A549 (cell line): Measurements from ENCODE around the gene LECT2. TPM values are rescaled to one million over a fixed set of nuclear protein-coding genes. Genes with fewer than 3 reads are reported as not detected.

ENCODE experiments used
- ATAC-seq, 2 experiments: fragments of 200-7000 bp in 1 of 2; fragments of >200 bp in 1 of 2; cut with Nextera tagmentation in 1 of 2; cut with Tn5 transposase in 1 of 2; 3 replicates each; pipeline versions ENCODE4 v1.8.0 to v1.9.1; 2018 to 2020; ENCODE audit warnings: mild to moderate bottlenecking in 1 of 2, moderate library complexity in 1 of 2
- CTCF ChIA-PET: fragments of 300-600 bp; sonication (Branson Sonifier 250); formaldehyde crosslinking; extraction: SDS; loops from one replicate; lab custom pipeline; 2021; ENCODE audit warnings: antibody characterized with exemption, inconsistent platforms; lab: Yijun Ruan, JAX
- POLR2A ChIA-PET: fragments of 350-600 bp; formaldehyde crosslinking; extraction: SDS; loops from one replicate; lab custom pipeline; 2021; ENCODE audit warnings: antibody characterized with exemption, inconsistent platforms; lab: Yijun Ruan, JAX
- DNase-seq, 2 experiments: peaks; one replicate each; pipeline versions ENCODE4 v3.0.0 to v3.0.0-alpha.2; 2011 to 2016; ENCODE audit warnings: low read depth in 1 of 2, low spot score in 1 of 2
- FAIRE-seq: peaks from 2 replicates; lab custom pipeline; 2011; peaks lifted over from hg19 to GRCh38; lab: Jason Lieb, UNC
- H3K27ac ChIP-seq, 2 experiments: fragments of >200 bp; sonication (Bioruptor Twin); formaldehyde crosslinking; 3 replicates each; pipeline ENCODE4 v1.5.1; 2016 to 2017
- H3K4me1 ChIP-seq: fragments of >200 bp; sonication (Bioruptor Twin); formaldehyde crosslinking; 3 replicates; pipeline ENCODE4 v1.6.1; 2016
- H3K4me2 ChIP-seq: fragments of >200 bp; sonication (Bioruptor Twin); formaldehyde crosslinking; 3 replicates; pipeline ENCODE4 v1.6.1; 2016
- H3K4me3 ChIP-seq: fragments of >200 bp; sonication (Bioruptor Twin); formaldehyde crosslinking; 3 replicates; pipeline ENCODE4 v1.5.1; 2016
- H3K9me3 ChIP-seq: fragments of >200 bp; sonication (Bioruptor Twin); formaldehyde crosslinking; 3 replicates; pipeline ENCODE4 v1.6.1; 2016
- E2F6 ChIP-seq: IDR thresholded peaks from 2 replicates; pipeline ENCODE4 v1.6.1; 2012; ENCODE audit warnings: low read depth, borderline replicate concordance
- EP300 ChIP-seq, 2 experiments: fragments of >200 bp; sonication (Bioruptor Twin); formaldehyde crosslinking; IDR thresholded peaks; 2 replicates in 1 of 2; 3 replicates in 1 of 2; pipeline ENCODE4 v1.6.1; 2016 to 2017
- FOSL2 ChIP-seq, 2 experiments: fragments of 450-650 bp in 1 of 2; fragments of >200 bp in 1 of 2; sonication (Bioruptor Twin) in 1 of 2; formaldehyde crosslinking; IDR thresholded peaks; 2 replicates each; pipeline versions ENCODE4 v1.5.0 to v1.6.1; 2016 to 2020; ENCODE audit warnings: mild to moderate bottlenecking in 1 of 2, moderate library complexity in 1 of 2
- HDAC2 ChIP-seq: fragments of 200-600 bp; sonication (generic); IDR thresholded peaks from 2 replicates; pipeline ENCODE4 v1.6.1; 2016
- HMGXB4 ChIP-seq: fragments of 250-450 bp; sonication (Bioruptor Pico); IDR thresholded peaks from 2 replicates; pipeline ENCODE4 v1.5.0; 2021; ENCODE audit warnings: mild to moderate bottlenecking, moderate library complexity, borderline replicate concordance
- HOXB13 ChIP-seq: fragments of 250-450 bp; sonication (Bioruptor Pico); IDR thresholded peaks from 2 replicates; pipeline ENCODE4 v1.5.0; 2020; ENCODE audit warnings: low read depth, mild to moderate bottlenecking, moderate library complexity
- HOXB5 ChIP-seq: fragments of 250-450 bp; sonication (Bioruptor Pico); IDR thresholded peaks from 2 replicates; pipeline ENCODE4 v1.5.0; 2020; ENCODE audit warnings: mild to moderate bottlenecking, moderate library complexity
- JUN ChIP-seq, 2 experiments: fragments of >200 bp; sonication (Bioruptor Twin); formaldehyde crosslinking; IDR thresholded peaks; 2 replicates in 1 of 2; 3 replicates in 1 of 2; pipeline ENCODE4 v1.6.1; 2016 to 2017
- JUNB ChIP-seq: fragments of >200 bp; sonication (Bioruptor Twin); formaldehyde crosslinking; IDR thresholded peaks from 2 replicates; pipeline ENCODE4 v1.6.1; 2016
- KDM1A ChIP-seq: fragments of 200-600 bp; sonication (generic); IDR thresholded peaks from 2 replicates; pipeline ENCODE4 v1.6.1; 2016; ENCODE audit warnings: low read depth, mild to moderate bottlenecking
- MAFK ChIP-seq: fragments of 450-650 bp; IDR thresholded peaks from 2 replicates; pipeline ENCODE4 v1.6.1; 2014; ENCODE audit not compliant: partially characterized antibody
- MAX ChIP-seq: IDR thresholded peaks from 2 replicates; pipeline ENCODE4 v1.6.1; 2012
- NFE2L2 ChIP-seq: fragments of 150-350 bp; conservative IDR thresholded peaks from 2 replicates; pipeline ENCODE4 v1.6.1; 2014; ENCODE audit warnings: low read length
- NPAS2 ChIP-seq: fragments of 250-450 bp; sonication (Bioruptor Pico); IDR thresholded peaks from 2 replicates; pipeline ENCODE4 v1.8.0; 2022; ENCODE audit warnings: mild to moderate bottlenecking, moderate library complexity, borderline replicate concordance
- NR3C1 ChIP-seq: fragments of >200 bp; sonication (Bioruptor Twin); formaldehyde crosslinking; IDR thresholded peaks from 3 replicates; pipeline ENCODE4 v1.6.1; 2017
- PHF8 ChIP-seq: fragments of 200-600 bp; sonication (generic); IDR thresholded peaks from 2 replicates; pipeline ENCODE4 v1.6.1; 2016; ENCODE audit warnings: low read depth, mild to moderate bottlenecking, antibody characterized with exemption, moderate library complexity, borderline replicate concordance
- POLR2A ChIP-seq: IDR thresholded peaks from 2 replicates; pipeline ENCODE4 v1.6.1; 2012; ENCODE audit warnings: mild to moderate bottlenecking, low read length
- REST ChIP-seq: fragments of 200-600 bp; sonication (generic); IDR thresholded peaks from 2 replicates; pipeline ENCODE4 v1.6.1; 2016; ENCODE audit warnings: antibody characterized with exemption, mild to moderate bottlenecking, moderate library complexity
- SMC3 ChIP-seq: fragments of >200 bp; sonication (Bioruptor Twin); formaldehyde crosslinking; IDR thresholded peaks from 3 replicates; pipeline ENCODE4 v1.6.1; 2018; ENCODE audit warnings: inconsistent platforms
- SREBF2 ChIP-seq: fragments of 450-650 bp; IDR thresholded peaks from 2 replicates; pipeline ENCODE4 v1.6.1; 2014; ENCODE audit warnings: mild to moderate bottlenecking, moderate library complexity
- TP53 ChIP-seq: fragments of 250-450 bp; sonication (Bioruptor Pico); IDR thresholded peaks from 2 replicates; pipeline ENCODE4 v1.5.0; 2021; ENCODE audit warnings: mild to moderate bottlenecking, moderate library complexity
- USF2 ChIP-seq: fragments of 450-650 bp; IDR thresholded peaks from 2 replicates; pipeline ENCODE4 v1.6.1; 2014; ENCODE audit warnings: antibody characterized with exemption
- ZC3H11A ChIP-seq: fragments of 450-650 bp; IDR thresholded peaks from 2 replicates; pipeline ENCODE4 v1.6.1; 2014; ENCODE audit warnings: antibody characterized with exemption, mild to moderate bottlenecking
- ZFP36 ChIP-seq: fragments of 450-650 bp; IDR thresholded peaks from 2 replicates; pipeline ENCODE4 v1.6.1; 2014; ENCODE audit warnings: borderline replicate concordance; ENCODE audit not compliant: partially characterized antibody
- ZNF302 ChIP-seq: fragments of 250-450 bp; sonication (Bioruptor Pico); IDR thresholded peaks from 2 replicates; pipeline ENCODE4 v1.9.0; 2021; ENCODE audit warnings: inconsistent platforms, mild to moderate bottlenecking, moderate library complexity
- WGBS: methylation state at CpG from one replicate; pipeline ENCODE4 v1.1.6; 2017; ENCODE audit errors: missing lambda C conversion rate; 5-methylcytosine and 5-hydroxymethylcytosine counted together
- polyA plus RNA-seq, 4 experiments: library from polyadenylated mRNA; depleted of rRNA in 3 of 4; stranded (reverse); fragments of >200 nt; fragmentation: RNase III in 1 of 4; extraction: RNeasy Plus Mini Kit Qiagen cat#74134 plus additional on column Dnase treatment in 1 of 4; gene quantifications; 2 replicates in 3 of 4; 3 replicates in 1 of 4; pipeline ENCODE4 v1.2.3, GENCODE V29; 2011 to 2017

Gene LECT2
- polyA plus RNA-seq, 2 of the 4 experiments (the other 2 are of a cell fraction), result not detected

- peak; percentile 79 to 80; a peak in 4 of 5 replicates for TF ChIP-seq EP300 (IDR thresholded peaks at IDR 0.05)
- TF ChIP-seq ZC3H11A, result no peak
- TF ChIP-seq, all 56 proteins: peak for 9
Observed at GRCh38 chr5:135973323-135974020, 18.7 kb upstream of the LECT2 start (continued).

- no peak for FAIRE-seq
- ATAC-seq, result no peak
- no peak overlapping the region for H3K4me2 ChIP-seq
- H3K9me3 ChIP-seq, result peaks cover 7% of the 10 kb centered on the region; the same call in 1 of the 3 replicates
- H3K27ac ChIP-seq, result peak overlapping the region; percentile 55 to 68; a peak in 4 of 6 replicates
- H3K4me1 ChIP-seq, result peaks cover 26% of the 10 kb centered on the region
- ChIA-PET POLR2A (no interaction called here), CTCF (interaction anchor here (1.2 kb wide), 1 partner anchor 26 kb away, joined by 4 read pairs; no protein-coding TSS in a partner anchor)
- WGBS, result 0% methylated on average over 1 of the region's 1 CpG
- TF ChIP-seq NPAS2 (CRISPR knock-in tag), result no peak
- TF ChIP-seq HMGXB4 (CRISPR knock-in tag), result no peak
- TF ChIP-seq HOXB13 (CRISPR knock-in tag), result no peak
- no peak for TF ChIP-seq ZC3H11A
- TF ChIP-seq E2F6, result no peak
- TF ChIP-seq JUNB, result no peak
- TF ChIP-seq ZNF302 (CRISPR knock-in tag), result no peak
- no peak for TF ChIP-seq FOSL2 (IDR thresholded peaks at IDR 0.05)
- no peak for TF ChIP-seq FOSL2 (CRISPR knock-in tag; IDR thresholded peaks at IDR 0.05)
- TF ChIP-seq SREBF2, result no peak
- no peak for TF ChIP-seq KDM1A
- TF ChIP-seq ZFP36, result no peak
- H3K4me3 ChIP-seq, result no peak overlapping the region
- DNase-seq, result no peak
Observed at GRCh38 chr5:135971701-135972100, 16.9 kb upstream of the LECT2 start.

GRCh38 chr5:135966790-135967189, 12.0 kb upstream of the LECT2 start:
- Histone ChIP-seq H3K9me3 (peaks cover under 1% of the 10 kb centered on the region; the same call in 1 of the 3 replicates), H3K4me2 (no peak overlapping the region), H3K27ac (peak overlapping the region; percentile 1 to 36; a peak in 2 of 6 replicates), H3K4me1 (peaks cover 3% of the 10 kb centered on the region; the same call in 1 of the 3 replicates), H3K4me3 (no peak overlapping the region)
- ATAC-seq, result no peak
- no peak for DNase-seq
- 63% methylated on average over 3 of the region's 3 CpGs for WGBS
- TF ChIP-seq SMC3 (no peak), POLR2A (no peak), E2F6 (no peak), HDAC2 (no peak), TP53 (CRISPR knock-in tag) (no peak), MAX (no peak), NFE2L2 (peak; percentile 87), USF2 (no peak), REST (no peak), MAFK (peak; percentile 95), NR3C1 (no peak), JUN (IDR thresholded peaks at IDR 0.05) (no peak), PHF8 (no peak), HOXB5 (CRISPR knock-in tag) (no peak)
- FAIRE-seq, result peak; percentile 63
- ChIA-PET POLR2A (no interaction called here), CTCF (no interaction called here)
